ENCODE measurements around the gene VPS51. TPM values are rescaled to one million over a fixed set of nuclear protein-coding genes. Genes with fewer than 3 reads are reported as not detected.

VPS51 gene
- total RNA-seq, 1 experiment from 2014 or later, result 59.6 TPM

- H3K36me3 ChIP-seq, result no peaks in the 10 kb centered on the region
- H3K27ac ChIP-seq, result no peak overlapping the region
- no peaks in the 10 kb centered on the region for H3K4me1 ChIP-seq
- no peaks in the 10 kb centered on the region for H3K9me3 ChIP-seq (replicated peaks)
- H3K4me3 ChIP-seq, result no peak overlapping the region
- DNase-seq, result no peak
- peaks cover 11% of the 10 kb centered on the region; the same call in 1 of the 2 replicates for H3K27me3 ChIP-seq
Measured at GRCh38 chr11:65064847-65065240, 31.2 kb upstream of the VPS51 start.

DNA sequence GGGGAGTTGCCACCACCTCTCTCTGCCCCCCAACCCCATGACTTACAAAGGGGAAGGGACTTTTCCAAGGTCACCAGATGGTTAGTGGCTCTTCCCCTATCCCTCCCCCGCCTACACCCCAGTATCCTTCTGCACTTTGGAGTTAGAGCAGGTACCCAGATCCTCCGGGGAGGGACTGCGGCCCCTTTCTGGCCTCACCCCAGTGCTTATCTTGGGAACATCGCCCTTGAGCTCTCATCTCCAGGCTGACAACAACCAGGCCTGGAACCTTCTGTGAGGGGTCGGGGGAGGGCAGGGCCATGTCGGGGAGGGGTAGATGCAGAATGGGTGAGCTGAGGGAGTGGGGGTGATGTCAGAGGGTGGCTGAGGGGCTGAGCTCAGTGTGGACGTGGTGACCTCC is 30.2 kb upstream of the VPS51 start:
- Histone ChIP-seq H3K4me3 (no peak overlapping the region), H3K27me3 (peaks cover 11% of the 10 kb centered on the region; the same call in 1 of the 2 replicates), H3K9me3 (replicated peaks) (no peaks in the 10 kb centered on the region), H3K36me3 (no peaks in the 10 kb centered on the region), H3K27ac (no peak overlapping the region), H3K4me1 (no peaks in the 10 kb centered on the region)
- DNase-seq, result no peak

DNA sequence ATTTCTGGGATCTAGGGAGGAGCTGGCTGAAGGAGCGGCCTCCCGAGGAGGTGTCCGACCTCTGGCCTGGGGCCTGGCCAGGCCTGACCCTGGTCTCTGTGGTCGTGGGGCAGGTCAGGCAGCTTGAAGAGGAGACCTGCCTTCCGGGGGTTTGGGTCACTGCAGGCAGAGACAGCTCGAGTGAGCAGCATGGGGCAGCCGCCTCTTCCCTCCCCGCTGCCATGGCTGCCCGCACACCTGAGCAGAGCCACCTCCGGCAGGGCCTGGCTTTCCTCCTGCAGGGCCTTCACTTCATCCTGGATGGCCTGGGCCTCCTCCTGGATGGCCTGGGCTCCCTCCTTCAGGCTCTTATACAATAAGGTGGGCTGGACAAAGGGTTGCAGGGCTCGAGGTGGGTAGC is 29.7 kb upstream of the VPS51 start:
- Histone ChIP-seq H3K27ac (no peak overlapping the region), H3K4me1 (no peaks in the 10 kb centered on the region), H3K27me3 (peaks cover 11% of the 10 kb centered on the region; the same call in 1 of the 2 replicates), H3K4me3 (no peak overlapping the region), H3K9me3 (replicated peaks) (no peaks in the 10 kb centered on the region), H3K36me3 (no peaks in the 10 kb centered on the region)
- DNase-seq, result no peak

- no peaks in the 10 kb centered on the region for H3K9me3 ChIP-seq (replicated peaks)
- no peaks in the 10 kb centered on the region for H3K36me3 ChIP-seq
- H3K27ac ChIP-seq, result no peak overlapping the region
- no peak overlapping the region for H3K4me3 ChIP-seq
- peaks cover 11% of the 10 kb centered on the region; the same call in 1 of the 2 replicates for H3K27me3 ChIP-seq
- H3K4me1 ChIP-seq, result no peaks in the 10 kb centered on the region
- DNase-seq, result no peak
Measured at GRCh38 chr11:65066805-65067291, 29.2 kb upstream of the VPS51 start.

DNA sequence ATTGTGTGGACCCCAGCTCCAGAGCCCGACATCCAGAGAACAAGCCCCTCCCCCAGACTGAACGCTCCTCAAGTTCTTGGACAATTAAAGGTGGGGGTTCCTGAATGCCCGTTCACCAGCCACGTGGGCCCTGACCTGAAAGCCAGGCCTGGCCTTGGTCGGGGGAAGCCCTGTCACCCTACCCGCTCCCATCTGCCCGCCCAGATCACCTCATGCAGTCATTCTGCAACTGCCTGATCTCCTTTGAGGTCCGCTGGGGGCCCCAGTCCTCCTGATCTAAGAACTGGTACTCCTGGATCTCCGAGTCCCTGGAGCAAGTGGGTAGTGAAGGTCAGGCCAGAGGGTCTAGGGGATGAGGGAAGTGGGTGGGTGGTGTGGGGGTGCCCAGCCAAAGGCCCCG is 28.6 kb upstream of the VPS51 start:
- no peak overlapping the region for H3K4me3 ChIP-seq
- no peak for DNase-seq
- no peaks in the 10 kb centered on the region for H3K9me3 ChIP-seq (replicated peaks)
- H3K36me3 ChIP-seq, result no peaks in the 10 kb centered on the region
- H3K4me1 ChIP-seq, result no peaks in the 10 kb centered on the region
- no peak overlapping the region for H3K27ac ChIP-seq
- H3K27me3 ChIP-seq, result peaks cover 11% of the 10 kb centered on the region; the same call in 1 of the 2 replicates

GRCh38 chr11:65069217-65069616 is 26.8 kb upstream of the VPS51 start:
- no peak for DNase-seq
- Histone ChIP-seq H3K36me3 (no peaks in the 10 kb centered on the region), H3K27me3 (peaks cover 11% of the 10 kb centered on the region; the same call in 1 of the 2 replicates), H3K9me3 (replicated peaks) (no peaks in the 10 kb centered on the region), H3K27ac (no peak overlapping the region), H3K4me1 (no peaks in the 10 kb centered on the region), H3K4me3 (no peak overlapping the region)

GRCh38 chr11:65071907-65072630 is 23.9 kb upstream of the VPS51 start:
- Histone ChIP-seq H3K4me3 (no peak overlapping the region), H3K27me3 (peaks cover 10% of the 10 kb centered on the region; the same call in 1 of the 2 replicates), H3K4me1 (no peaks in the 10 kb centered on the region), H3K9me3 (replicated peaks) (no peaks in the 10 kb centered on the region), H3K27ac (no peak overlapping the region), H3K36me3 (peaks cover 6% of the 10 kb centered on the region; the same call in 1 of the 2 replicates)
- DNase-seq, result no peak

DNA sequence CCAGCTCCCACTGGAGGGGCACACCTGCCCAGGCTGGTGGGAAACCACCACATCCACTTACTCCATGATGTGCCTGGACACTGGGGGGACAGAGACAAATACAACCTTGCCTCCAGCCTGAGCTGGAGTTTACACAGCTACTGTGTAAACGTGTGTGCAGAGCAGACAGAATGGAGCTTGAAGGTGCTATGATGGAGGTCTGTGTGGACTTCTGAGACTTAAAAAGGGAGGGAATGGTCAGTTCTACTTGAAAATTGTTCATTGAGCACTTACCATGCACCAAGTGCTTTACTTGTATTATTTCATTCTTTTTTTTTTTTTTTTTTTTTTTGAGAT is 23.4 kb upstream of the VPS51 start:
- no peaks in the 10 kb centered on the region for H3K9me3 ChIP-seq (replicated peaks)
- no peak overlapping the region for H3K4me3 ChIP-seq
- H3K36me3 ChIP-seq, result peaks cover 11% of the 10 kb centered on the region; the same call in 1 of the 2 replicates
- H3K27me3 ChIP-seq, result peaks cover 5% of the 10 kb centered on the region; the same call in 1 of the 2 replicates
- H3K4me1 ChIP-seq, result no peaks in the 10 kb centered on the region
- no peak overlapping the region for H3K27ac ChIP-seq
- DNase-seq, result no peak

DNA sequence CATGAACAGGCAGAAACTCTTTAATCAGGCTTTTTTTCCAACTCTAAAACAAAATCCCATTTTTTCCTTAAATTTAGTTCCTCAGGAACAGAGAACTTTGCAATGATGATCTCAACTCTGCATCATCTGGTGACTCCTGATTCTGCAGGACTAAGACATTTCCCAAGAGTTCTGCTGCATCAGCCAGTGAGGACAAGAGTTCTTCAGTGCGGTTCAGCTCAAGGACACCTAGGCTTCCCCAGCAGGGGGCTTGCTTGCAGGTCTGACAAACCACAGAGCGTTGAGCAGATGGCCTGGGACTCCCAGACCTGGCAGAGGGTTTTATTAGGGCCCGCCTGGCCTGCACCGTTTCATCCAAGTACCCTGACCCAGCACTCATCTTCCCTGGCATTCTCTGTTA is 18.6 kb upstream of the VPS51 start:
- H3K36me3 ChIP-seq, result peaks cover 48% of the 10 kb centered on the region
- H3K27me3 ChIP-seq, result no peaks in the 10 kb centered on the region
- no peak for DNase-seq
- no peaks in the 10 kb centered on the region for H3K9me3 ChIP-seq (replicated peaks)
- no peak overlapping the region for H3K4me3 ChIP-seq
- no peaks in the 10 kb centered on the region; the same call in 1 of the 2 replicates for H3K4me1 ChIP-seq
- no peak overlapping the region for H3K27ac ChIP-seq

DNA sequence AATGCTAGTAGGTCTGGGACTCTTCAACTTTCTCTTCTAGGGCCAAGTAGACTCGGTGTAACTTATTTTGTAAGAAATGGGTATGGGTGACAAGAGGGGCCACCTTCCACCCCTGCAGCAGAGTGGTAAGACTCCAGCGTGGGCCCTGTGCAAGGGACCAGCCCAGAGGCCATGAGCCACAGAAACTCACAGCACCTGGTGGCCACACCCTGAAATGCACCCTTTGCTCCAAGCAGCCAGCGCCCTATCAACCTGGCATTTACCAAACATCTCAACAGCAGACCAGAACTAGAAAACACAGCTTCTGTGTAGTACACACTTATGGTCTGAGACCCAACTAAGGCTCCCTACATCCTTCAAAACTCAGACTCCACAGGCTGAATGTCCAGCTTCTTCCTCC is 17.9 kb upstream of the VPS51 start:
- no peaks in the 10 kb centered on the region for H3K9me3 ChIP-seq (replicated peaks)
- H3K27me3 ChIP-seq, result no peaks in the 10 kb centered on the region
- H3K4me3 ChIP-seq, result no peak overlapping the region
- peak; percentile 23 to 54 for DNase-seq
- H3K27ac ChIP-seq, result no peak overlapping the region
- H3K36me3 ChIP-seq, result peaks cover 53% of the 10 kb centered on the region
- peaks cover 5% of the 10 kb centered on the region for H3K4me1 ChIP-seq

DNA sequence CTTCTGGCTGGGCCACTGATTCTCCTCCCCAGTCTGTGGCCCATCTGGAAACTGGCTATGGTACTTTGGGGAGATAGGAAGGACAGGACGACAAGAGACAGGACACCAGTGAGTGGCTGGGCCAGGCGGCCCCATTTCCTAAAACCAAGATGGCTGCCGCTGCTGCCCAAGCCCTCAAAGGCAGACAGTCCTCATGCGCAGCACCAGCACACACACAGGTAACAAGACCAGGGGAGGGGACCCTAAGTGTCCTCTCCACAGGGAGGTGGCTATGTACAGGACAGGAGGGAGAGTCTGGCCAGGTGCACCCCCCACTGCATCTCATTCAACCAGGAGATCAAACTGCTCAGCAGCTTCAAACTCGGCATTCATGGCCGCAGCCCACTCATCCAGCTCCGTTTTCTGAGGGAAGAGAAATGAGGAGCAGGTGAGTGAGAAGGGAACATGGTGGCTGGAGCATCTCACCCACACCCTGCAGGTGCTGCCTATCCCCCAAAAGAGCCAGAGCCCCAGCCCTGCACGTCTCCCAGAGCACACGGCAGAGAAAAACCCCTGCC is 17.1 kb upstream of the VPS51 start:
- Histone ChIP-seq H3K36me3 (peaks cover 53% of the 10 kb centered on the region), H3K27me3 (no peaks in the 10 kb centered on the region), H3K27ac (no peak overlapping the region), H3K4me1 (peaks cover 5% of the 10 kb centered on the region), H3K9me3 (replicated peaks) (no peaks in the 10 kb centered on the region), H3K4me3 (no peak overlapping the region)
- no peak for DNase-seq

- peak overlapping the region; percentile 83 for H3K27ac ChIP-seq
- no peak for DNase-seq
- no peaks in the 10 kb centered on the region for H3K27me3 ChIP-seq
- H3K4me3 ChIP-seq, result peak overlapping the region; percentile 84
- peaks cover 5% of the 10 kb centered on the region for H3K4me1 ChIP-seq
- H3K9me3 ChIP-seq (replicated peaks), result no peaks in the 10 kb centered on the region
- H3K36me3 ChIP-seq, result peaks cover 36% of the 10 kb centered on the region
Measured at GRCh38 chr11:65083134-65083833, 12.7 kb upstream of the VPS51 start.

- H3K4me1 ChIP-seq, result peaks cover 5% of the 10 kb centered on the region
- H3K9me3 ChIP-seq (replicated peaks), result no peaks in the 10 kb centered on the region
- no peaks in the 10 kb centered on the region for H3K27me3 ChIP-seq
- DNase-seq, result peak; percentile 93 to 95
- H3K27ac ChIP-seq, result peak within 1 kb of the TSS; percentile 83
- H3K4me3 ChIP-seq, result peak within 1 kb of the TSS; percentile 84
- peaks cover 28% of the 10 kb centered on the region for H3K36me3 ChIP-seq
Measured at GRCh38 chr11:65083834-65084597, 12.0 kb upstream of the VPS51 start, which contains the start of the genes CDCA5 and ZFPL1. TSS of gene CDCA5 (minus strand) at chr11:65084040. CDS start at chr11:65083978, 62 bp downstream. TSS of gene ZFPL1 (plus strand) at chr11:65084222. CDS start at chr11:65084699, 477 bp downstream.

DNA sequence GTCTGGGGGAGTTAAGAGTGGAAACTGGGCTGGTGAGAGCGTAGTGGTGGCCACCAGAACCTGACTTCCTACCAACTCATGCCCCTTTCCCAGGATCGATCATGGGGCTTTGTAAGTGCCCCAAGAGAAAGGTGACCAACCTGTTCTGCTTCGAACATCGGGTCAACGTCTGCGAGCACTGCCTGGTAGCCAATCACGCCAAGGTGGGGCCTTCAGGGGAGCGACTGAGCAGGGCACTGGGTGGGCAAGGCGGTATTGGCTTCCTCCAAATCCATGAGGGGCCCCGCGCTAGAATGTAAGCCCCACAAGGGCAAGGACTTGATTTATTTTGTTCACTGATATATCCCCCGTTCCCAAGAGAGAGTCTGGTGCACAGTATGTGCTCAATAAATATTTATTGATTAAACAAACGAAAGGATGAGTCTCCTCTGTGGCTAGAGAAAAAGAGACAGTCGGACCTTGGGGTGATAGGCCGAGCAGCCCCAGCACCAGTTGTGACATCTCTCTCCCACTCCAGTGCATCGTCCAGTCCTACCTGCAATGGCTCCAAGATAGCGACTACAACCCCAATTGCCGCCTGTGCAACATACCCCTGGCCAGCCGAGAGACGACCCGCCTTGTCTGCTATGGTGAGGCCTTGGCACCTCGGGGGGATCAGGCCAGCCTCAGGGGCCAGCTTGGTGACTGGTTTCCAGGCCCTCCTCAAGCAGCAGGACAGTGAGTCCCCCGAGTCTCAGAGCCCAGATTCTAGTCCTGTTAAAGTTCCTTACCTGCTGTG is 11.2 kb upstream of the VPS51 start:
- H3K27ac ChIP-seq, result peak overlapping the region; percentile 83
- peak overlapping the region; percentile 84 for H3K4me3 ChIP-seq
- peaks cover 5% of the 10 kb centered on the region for H3K4me1 ChIP-seq
- H3K27me3 ChIP-seq, result no peaks in the 10 kb centered on the region
- H3K36me3 ChIP-seq, result peaks cover 22% of the 10 kb centered on the region
- no peak for DNase-seq
- H3K9me3 ChIP-seq (replicated peaks), result no peaks in the 10 kb centered on the region
